ENCODE data around the gene HAO1.

The HAO1 gene

GRCh38 chr20:7853493-7853892 lies 86.8 kb downstream of the HAO1 start:
- Histone ChIP-seq H3K27me3 (ENCODE audit: low read depth, low read length) (peaks cover 27% of the 10 kb centered on the region), H3K27ac (ENCODE audit: low read length) (no peak overlapping the region), H3K79me2 (ENCODE audit: low read length) (no peaks in the 10 kb centered on the region), H3K4me3 (ENCODE audit: low read length) (no peak overlapping the region), H3K4me2 (ENCODE audit: low read length) (no peak overlapping the region), H3K4me1 (ENCODE audit: low read length) (no peaks in the 10 kb centered on the region), H4K20me1 (ENCODE audit: insufficient read depth, low read length) (no peaks in the 10 kb centered on the region), H3K9me3 (ENCODE audit: insufficient read depth, low read length) (no peaks in the 10 kb centered on the region), H3K36me3 (replicated peaks; ENCODE audit: low read depth, low read length) (no peaks in the 10 kb centered on the region), H2AFZ (ENCODE audit: low read depth, low read length) (no peak overlapping the region), H3K9ac (ENCODE audit: low read length) (no peak overlapping the region)
- TF ChIP-seq CTCF (IDR thresholded peaks at IDR 0.05; ENCODE audit: low read depth, low read length) (no peak), EZH2phosphoT487 (IDR thresholded peaks at IDR 0.05; ENCODE audit: low read depth) (no peak)

GRCh38 chr20:7850775-7851490 lies 89.3 kb downstream of the HAO1 start:
- no peak overlapping the region for H3K27ac ChIP-seq (ENCODE audit: low read length)
- H3K9ac ChIP-seq (ENCODE audit: low read length), result no peak overlapping the region
- H3K4me1 ChIP-seq (ENCODE audit: low read length), result no peaks in the 10 kb centered on the region
- H3K36me3 ChIP-seq (replicated peaks; ENCODE audit: low read depth, low read length), result no peaks in the 10 kb centered on the region
- H3K4me2 ChIP-seq (ENCODE audit: low read length), result no peak overlapping the region
- H3K4me3 ChIP-seq (ENCODE audit: low read length), result no peak overlapping the region
- no peaks in the 10 kb centered on the region for H3K9me3 ChIP-seq (ENCODE audit: insufficient read depth, low read length)
- H4K20me1 ChIP-seq (ENCODE audit: insufficient read depth, low read length), result no peaks in the 10 kb centered on the region
- no peak for TF ChIP-seq EZH2phosphoT487 (IDR thresholded peaks at IDR 0.05; ENCODE audit: low read depth)
- no peak for TF ChIP-seq CTCF (IDR thresholded peaks at IDR 0.05; ENCODE audit: low read depth, low read length)
- H2AFZ ChIP-seq (ENCODE audit: low read depth, low read length), result no peak overlapping the region
- H3K79me2 ChIP-seq (ENCODE audit: low read length), result no peaks in the 10 kb centered on the region
- peaks cover 34% of the 10 kb centered on the region for H3K27me3 ChIP-seq (ENCODE audit: low read depth, low read length)

GRCh38 chr20:7849675-7850074 lies 90.6 kb downstream of the HAO1 start:
- Histone ChIP-seq H3K9ac (ENCODE audit: low read length) (no peak overlapping the region), H3K4me3 (ENCODE audit: low read length) (no peak overlapping the region), H2AFZ (ENCODE audit: low read depth, low read length) (no peak overlapping the region), H3K27me3 (ENCODE audit: low read depth, low read length) (peaks cover 32% of the 10 kb centered on the region), H3K36me3 (replicated peaks; ENCODE audit: low read depth, low read length) (no peaks in the 10 kb centered on the region), H3K4me1 (ENCODE audit: low read length) (no peaks in the 10 kb centered on the region), H3K27ac (ENCODE audit: low read length) (no peak overlapping the region), H3K4me2 (ENCODE audit: low read length) (no peak overlapping the region), H4K20me1 (ENCODE audit: insufficient read depth, low read length) (no peaks in the 10 kb centered on the region), H3K9me3 (ENCODE audit: insufficient read depth, low read length) (no peaks in the 10 kb centered on the region), H3K79me2 (ENCODE audit: low read length) (no peaks in the 10 kb centered on the region)
- TF ChIP-seq EZH2phosphoT487 (IDR thresholded peaks at IDR 0.05; ENCODE audit: low read depth), result no peak
- TF ChIP-seq CTCF (IDR thresholded peaks at IDR 0.05; ENCODE audit: low read depth, low read length), result no peak

GRCh38 chr20:7848351-7848750 lies 91.9 kb downstream of the HAO1 start:
- Histone ChIP-seq H3K9ac (ENCODE audit: low read length) (no peak overlapping the region), H3K79me2 (ENCODE audit: low read length) (no peaks in the 10 kb centered on the region), H3K36me3 (replicated peaks; ENCODE audit: low read depth, low read length) (no peaks in the 10 kb centered on the region), H4K20me1 (ENCODE audit: insufficient read depth, low read length) (no peaks in the 10 kb centered on the region), H3K4me2 (ENCODE audit: low read length) (no peak overlapping the region), H3K4me1 (ENCODE audit: low read length) (no peaks in the 10 kb centered on the region), H3K27ac (ENCODE audit: low read length) (no peak overlapping the region), H3K4me3 (ENCODE audit: low read length) (no peak overlapping the region), H2AFZ (ENCODE audit: low read depth, low read length) (no peak overlapping the region), H3K9me3 (ENCODE audit: insufficient read depth, low read length) (no peaks in the 10 kb centered on the region), H3K27me3 (ENCODE audit: low read depth, low read length) (peaks cover 29% of the 10 kb centered on the region)
- no peak for TF ChIP-seq EZH2phosphoT487 (IDR thresholded peaks at IDR 0.05; ENCODE audit: low read depth)
- TF ChIP-seq CTCF (IDR thresholded peaks at IDR 0.05; ENCODE audit: low read depth, low read length), result no peak
